NCI-H146 (cell line): ENCODE measurements around the gene FEZF1.
A peak's percentile ranks its signal among the peaks of the same experiment; 100 is the strongest.

Experiments used
- DNase-seq: peaks from one replicate; lab custom pipeline; 2025; lab: John Stamatoyannopoulos, UW

The FEZF1 gene

DNA sequence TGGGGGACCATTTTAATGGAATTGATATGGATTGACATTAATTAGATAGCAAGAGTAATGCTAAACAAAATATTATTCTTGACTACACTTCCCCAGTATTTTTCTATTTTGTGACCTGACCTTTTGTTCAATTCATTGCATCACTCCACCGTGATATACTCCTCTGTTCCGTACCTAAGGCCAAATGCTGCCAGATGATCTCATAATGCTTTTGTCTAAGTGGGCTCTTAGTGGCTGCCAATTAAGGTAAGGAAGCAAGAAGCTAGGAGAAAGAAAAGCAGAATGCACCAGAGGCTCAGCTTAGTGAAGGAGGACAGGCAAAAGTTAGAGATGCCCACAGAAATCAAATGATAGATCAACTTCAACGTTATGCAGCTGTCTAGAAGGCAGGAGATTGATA is 36.4 kb downstream of the FEZF1 start:
- no peak for DNase-seq

DNA sequence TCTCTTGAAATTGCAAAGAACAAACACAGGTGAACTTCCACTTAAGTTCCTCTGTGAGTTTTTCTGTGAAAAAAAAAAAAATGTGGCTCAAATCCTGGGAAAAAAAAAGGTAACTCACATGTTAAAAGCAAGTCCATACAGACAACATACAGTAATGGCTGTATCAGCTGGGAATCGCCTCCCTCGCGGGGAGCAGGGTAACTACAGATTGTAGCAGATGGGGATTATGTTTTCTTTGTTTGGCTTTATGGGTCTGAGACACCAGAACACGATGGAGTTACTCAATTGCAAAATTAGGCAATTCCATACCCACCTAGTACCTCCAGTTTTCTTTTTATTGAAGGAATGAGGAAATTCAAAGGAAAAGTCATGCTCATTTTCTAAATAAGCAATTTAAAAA is 42.3 kb downstream of the FEZF1 start:
- DNase-seq: peak; percentile 71

DNA sequence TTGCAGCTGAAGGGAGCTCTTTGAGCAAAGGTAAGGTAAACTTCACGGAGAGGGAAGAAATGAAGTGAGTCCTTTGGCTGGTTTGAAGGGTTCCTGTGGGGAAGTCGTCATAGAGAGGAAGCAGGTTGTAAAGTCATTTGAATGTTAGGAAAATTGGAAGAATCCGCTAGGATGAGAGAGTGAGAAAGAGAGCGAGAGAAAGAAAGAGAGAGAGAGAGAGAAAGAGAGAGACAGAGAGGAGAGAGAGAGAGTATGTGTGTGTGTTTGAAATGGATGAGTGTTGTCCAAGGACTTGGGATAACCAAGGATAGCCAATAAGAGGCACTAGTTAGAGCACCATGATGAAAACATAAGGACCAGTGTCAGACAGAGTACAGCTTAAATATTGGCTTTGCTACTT is 43.1 kb downstream of the FEZF1 start:
- peak; percentile 5 for DNase-seq

DNA sequence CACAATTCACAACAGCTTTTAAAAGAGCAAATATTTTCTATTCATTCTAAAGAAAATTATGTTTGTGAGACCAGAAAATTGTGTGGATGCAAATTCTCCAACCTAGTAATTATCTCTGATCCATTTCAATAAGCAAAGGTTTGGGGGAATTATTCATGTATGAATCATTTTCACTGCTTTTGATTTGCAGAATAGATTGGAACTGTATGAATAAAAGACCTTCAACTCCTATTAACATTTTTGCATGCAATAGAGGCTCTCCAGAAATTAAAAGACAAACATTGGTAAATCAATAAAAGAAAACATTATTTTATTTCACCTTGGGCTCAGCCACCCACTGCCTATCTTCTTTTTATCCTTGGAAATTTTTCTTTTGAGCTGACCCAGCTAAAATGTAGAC is 43.5 kb downstream of the FEZF1 start:
- no peak for DNase-seq

DNA sequence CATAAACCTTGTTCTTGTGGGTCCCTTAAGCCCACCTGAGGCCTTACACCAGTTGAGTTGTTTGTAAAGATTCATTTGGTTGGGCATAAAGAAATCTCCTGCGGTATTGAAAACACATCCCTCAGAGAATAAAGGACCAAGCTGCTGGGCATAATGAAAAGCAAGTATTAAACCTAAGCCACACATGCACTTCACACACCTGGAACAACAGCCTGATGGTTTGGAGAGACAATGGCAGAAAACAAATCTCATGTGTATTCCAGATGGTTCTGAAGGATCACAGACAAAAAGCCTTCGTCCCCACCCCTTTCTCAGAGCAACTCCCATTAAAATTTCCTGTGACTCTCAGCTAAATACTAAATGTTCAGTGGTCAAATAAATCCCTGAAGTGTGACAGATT is 44.2 kb downstream of the FEZF1 start:
- DNase-seq: peak; percentile 15

DNA sequence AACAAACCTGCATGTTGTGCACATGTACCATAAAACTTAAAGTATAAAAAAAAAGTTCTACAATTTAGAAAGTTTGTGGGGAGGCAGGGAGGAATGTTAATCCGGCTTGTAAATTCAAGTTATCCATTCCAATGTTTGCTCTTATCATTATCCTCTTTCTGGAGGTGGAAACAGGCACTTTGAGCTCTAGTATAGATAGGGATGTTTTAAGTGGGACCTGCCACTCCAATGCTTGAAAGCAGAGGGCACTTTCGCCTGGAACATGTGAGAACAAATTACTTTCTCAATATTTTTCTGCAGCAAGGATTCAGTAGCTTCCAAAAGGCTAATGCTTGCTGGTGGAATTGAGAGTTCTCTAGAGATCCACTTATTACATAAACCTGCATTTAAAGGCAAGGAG is 45.6 kb downstream of the FEZF1 start:
- no peak for DNase-seq

DNA sequence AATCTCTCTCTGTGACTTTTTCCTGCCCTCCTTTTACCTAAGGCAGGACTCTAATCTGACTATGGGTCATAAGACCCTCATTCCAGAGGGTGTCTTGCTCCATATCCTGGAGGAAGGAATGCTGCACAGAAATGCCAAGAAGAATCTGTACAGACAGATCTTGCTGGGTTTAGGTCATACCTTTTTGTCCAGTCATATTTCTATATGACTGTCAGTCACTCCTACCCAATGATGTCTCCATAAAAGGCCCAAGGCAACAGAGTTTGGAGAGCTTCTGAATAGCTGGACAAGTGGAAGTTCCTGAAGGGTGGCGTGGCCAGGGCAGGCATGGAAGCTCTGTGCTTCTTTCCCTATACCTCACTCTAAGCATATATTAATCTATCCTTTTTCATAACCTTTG is 47.5 kb downstream of the FEZF1 start:
- DNase-seq: no peak

DNA sequence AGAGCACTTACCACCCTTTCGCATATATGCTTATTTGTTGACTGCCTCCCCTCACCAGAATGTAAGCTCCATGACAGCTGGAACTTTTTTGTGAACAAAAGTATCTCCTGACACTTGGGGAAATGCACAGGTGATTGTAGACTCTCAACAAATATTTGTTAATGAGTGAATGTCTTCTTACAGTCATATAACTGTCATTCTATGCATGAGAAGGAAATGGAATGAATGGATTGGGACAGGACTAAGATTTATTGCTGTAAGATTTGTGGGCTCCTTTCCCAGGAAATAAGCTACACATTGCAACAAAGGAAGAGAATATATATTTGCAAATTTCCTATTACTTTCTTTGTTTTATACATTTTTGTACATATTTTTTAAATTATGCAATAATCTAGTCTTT is 48.5 kb downstream of the FEZF1 start:
- DNase-seq: no peak

DNA sequence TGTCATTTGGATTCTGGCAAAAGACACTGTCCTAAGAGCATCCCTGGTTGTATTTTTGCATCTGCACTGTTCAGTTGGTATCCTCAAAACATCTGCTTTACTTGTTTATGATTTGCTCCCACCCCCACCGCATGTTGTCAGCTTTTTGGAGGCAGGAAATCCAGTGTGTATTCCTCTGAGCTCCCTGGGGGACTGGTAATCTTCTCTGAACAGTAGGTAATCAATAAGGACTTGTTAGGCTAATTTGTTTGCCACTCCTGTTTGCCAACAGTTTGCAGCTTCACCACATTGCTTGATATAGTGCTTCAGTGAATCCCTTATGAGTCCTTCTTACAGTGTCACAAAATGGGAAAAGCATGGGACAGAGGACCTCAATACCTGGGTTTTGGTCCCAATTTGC is 49.1 kb downstream of the FEZF1 start:
- DNase-seq: peak; percentile 39
